Loucy (cell line): ENCODE measurements around the gene GTF3C1.

Experiments used
- H2AFZ ChIP-seq: fragments of 200-600 bp; sonication (generic); 2 replicates; pipeline ENCODE4 v1.6.0; 2016; ENCODE audit warnings: antibody characterized with exemption, mild to moderate bottlenecking, low read length, moderate library complexity
- H3F3A ChIP-seq: fragments of 200-600 bp; 2 replicates; pipeline ENCODE4 v1.6.0; 2016; ENCODE audit warnings: antibody characterized with exemption, low read depth, mild to moderate bottlenecking
- H3K27me3 ChIP-seq: fragments of 200-600 bp; sonication (generic); 2 replicates; pipeline ENCODE4 v1.6.1; 2014; ENCODE audit warnings: low read length, mild to moderate bottlenecking; ENCODE audit not compliant: insufficient read depth, poor library complexity, severe bottlenecking
- H3K36me3 ChIP-seq: fragments of 200-600 bp; sonication (generic); 2 replicates; pipeline ENCODE4 v1.6.1; 2016; ENCODE audit warnings: low read length; ENCODE audit not compliant: insufficient read depth
- H3K4me1 ChIP-seq: fragments of 200-600 bp; sonication (generic); 2 replicates; pipeline ENCODE4 v1.5.1; 2014; ENCODE audit warnings: low read length, mild to moderate bottlenecking; ENCODE audit not compliant: insufficient read depth, poor library complexity, severe bottlenecking
- H3K4me2 ChIP-seq: fragments of 200-600 bp; sonication (generic); 2 replicates; pipeline ENCODE4 v1.6.0; 2014; ENCODE audit warnings: antibody characterized with exemption, low read length, low read depth, mild to moderate bottlenecking; ENCODE audit not compliant: poor library complexity, severe bottlenecking
- H3K4me3 ChIP-seq: fragments of 200-600 bp; sonication (generic); 2 replicates; pipeline ENCODE4 v1.5.1; 2014; ENCODE audit warnings: low read length, mild to moderate bottlenecking, mixed read lengths; ENCODE audit not compliant: poor library complexity, severe bottlenecking
- H3K79me2 ChIP-seq: fragments of 200-600 bp; sonication (generic); 2 replicates; pipeline ENCODE4 v1.6.1; 2014; ENCODE audit warnings: low read length; ENCODE audit not compliant: insufficient read depth
- H3K9ac ChIP-seq: fragments of 200-600 bp; sonication (generic); 2 replicates; pipeline ENCODE4 v1.6.0; 2014; ENCODE audit warnings: mild to moderate bottlenecking, low read depth, low read length, moderate library complexity; ENCODE audit not compliant: poor library complexity, severe bottlenecking
- H3K9me2 ChIP-seq: fragments of 200-600 bp; sonication (generic); replicated peaks from 2 replicates; pipeline ENCODE4 v1.6.1; 2016; ENCODE audit warnings: low read depth, low read length, mixed read lengths
- H3K9me3 ChIP-seq: fragments of 200-600 bp; sonication (generic); 2 replicates; pipeline ENCODE4 v1.6.1; 2014; ENCODE audit warnings: mild to moderate bottlenecking, antibody characterized with exemption, low read length, low read depth; ENCODE audit not compliant: insufficient read depth
- H4K20me1 ChIP-seq: fragments of 200-600 bp; sonication (generic); 2 replicates; pipeline ENCODE4 v1.6.0; 2014; ENCODE audit warnings: antibody characterized with exemption, low read length, mild to moderate bottlenecking; ENCODE audit not compliant: insufficient read depth, poor library complexity, severe bottlenecking
- CTCF ChIP-seq: fragments of 200-600 bp; sonication (generic); conservative IDR thresholded peaks from 2 replicates; pipeline ENCODE4 v1.5.1; 2014; ENCODE audit warnings: mild to moderate bottlenecking, antibody characterized with exemption, low read length
- EZH2phosphoT487 ChIP-seq: fragments of 200-600 bp; IDR thresholded peaks from 2 replicates; pipeline ENCODE4 v1.6.1; 2018; ENCODE audit warnings: antibody characterized with exemption, mild to moderate bottlenecking, moderate library complexity, borderline replicate concordance

Gene GTF3C1

GRCh38 chr16:27566417-27566816 is 16.7 kb upstream of the GTF3C1 start:
- Histone ChIP-seq H3K9me2 (no peaks in the 10 kb centered on the region), H3F3A (no peaks in the 10 kb centered on the region), H4K20me1 (no peaks in the 10 kb centered on the region), H3K36me3 (no peaks in the 10 kb centered on the region), H3K79me2 (no peaks in the 10 kb centered on the region), H3K9me3 (no peaks in the 10 kb centered on the region), H3K27me3 (no peaks in the 10 kb centered on the region), H3K9ac (no peak overlapping the region), H2AFZ (no peak overlapping the region), H3K4me3 (no peak overlapping the region), H3K4me1 (peaks cover 3% of the 10 kb centered on the region), H3K4me2 (no peak overlapping the region)
- TF ChIP-seq EZH2phosphoT487 (no peak), CTCF (no peak)

DNA sequence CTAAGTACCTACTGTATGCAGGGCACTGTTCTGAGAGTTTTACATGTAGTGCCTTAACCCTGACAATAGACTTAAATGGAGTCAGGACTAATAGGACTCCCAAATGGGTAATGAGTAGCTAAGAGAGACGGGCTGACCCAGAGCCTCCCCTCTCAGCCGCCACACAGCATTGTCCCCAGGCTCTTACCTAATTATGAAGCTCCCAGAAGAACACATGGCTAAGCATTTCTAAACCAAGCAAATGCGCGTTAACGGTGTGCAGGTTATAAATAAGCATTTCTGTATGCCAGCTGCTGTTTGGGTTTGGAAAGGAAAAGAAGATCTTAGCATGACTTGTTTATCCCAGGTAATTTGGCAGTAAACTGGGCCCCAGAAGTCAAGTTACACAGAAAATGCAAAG is 14.5 kb upstream of the GTF3C1 start:
- TF ChIP-seq EZH2phosphoT487 (no peak), CTCF (no peak)
- Histone ChIP-seq H3K9me2 (no peaks in the 10 kb centered on the region), H3K36me3 (no peaks in the 10 kb centered on the region), H3K9ac (no peak overlapping the region), H3K4me1 (peaks cover 4% of the 10 kb centered on the region), H3K79me2 (no peaks in the 10 kb centered on the region), H4K20me1 (no peaks in the 10 kb centered on the region), H2AFZ (no peak overlapping the region), H3K9me3 (no peaks in the 10 kb centered on the region), H3F3A (no peaks in the 10 kb centered on the region), H3K27me3 (no peaks in the 10 kb centered on the region), H3K4me2 (no peak overlapping the region), H3K4me3 (no peak overlapping the region)

DNA sequence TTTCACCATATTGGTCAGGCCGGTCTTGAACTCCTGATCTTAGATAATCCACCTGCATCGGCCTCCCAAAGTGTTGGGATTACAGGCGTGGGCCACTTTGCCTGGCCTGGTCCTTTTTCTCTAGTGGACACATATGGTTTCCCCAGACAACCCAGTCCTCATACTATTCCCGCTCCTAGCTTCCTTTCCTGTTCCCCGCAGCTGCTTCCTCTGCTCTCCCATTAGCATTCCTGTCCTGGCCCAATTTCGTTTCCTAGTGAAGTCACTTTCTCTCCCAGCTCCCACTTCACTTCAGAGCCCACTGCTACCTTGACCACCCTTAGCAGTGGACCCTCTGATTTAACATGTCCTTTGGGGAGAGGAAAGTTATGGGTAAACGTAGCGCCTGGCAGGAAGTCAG is 11.5 kb upstream of the GTF3C1 start:
- no peak overlapping the region for H3K4me3 ChIP-seq
- no peaks in the 10 kb centered on the region for H4K20me1 ChIP-seq
- no peaks in the 10 kb centered on the region for H3K36me3 ChIP-seq
- TF ChIP-seq EZH2phosphoT487 (no peak), CTCF (no peak)
- no peak overlapping the region for H3K4me2 ChIP-seq
- no peak overlapping the region for H3K9ac ChIP-seq
- no peaks in the 10 kb centered on the region for H3K9me3 ChIP-seq
- H3K9me2 ChIP-seq, result no peaks in the 10 kb centered on the region
- no peaks in the 10 kb centered on the region for H3K79me2 ChIP-seq
- H3K27me3 ChIP-seq, result no peaks in the 10 kb centered on the region
- no peak overlapping the region for H2AFZ ChIP-seq
- H3K4me1 ChIP-seq, result peaks cover 4% of the 10 kb centered on the region
- H3F3A ChIP-seq, result no peaks in the 10 kb centered on the region
